Lung (tissue), 12 donors: ENCODE results near the gene MLLT6. TPM values are rescaled to one million over a fixed set of nuclear protein-coding genes. Genes with fewer than 3 reads are reported as not detected.
A peak's percentile ranks its signal among the peaks of the same experiment; 100 is the strongest.

ENCODE experiments used
- ATAC-seq: fragments of 200-7000 bp; cut with Tn5 transposase; one replicate; pipeline ENCODE4 v1.9.1; 2020; ENCODE audit warnings: moderate number of reproducible peaks; ENCODE audit not compliant: insufficient read depth, low FRiP score
- DNase-seq, 3 donors: peaks; one replicate each; pipeline ENCODE4 v3.0.0-alpha.2; 2013 to 2017
- H3K27ac ChIP-seq, 2 donors: one replicate each; pipeline ENCODE4 v1.5.1; 2013; ENCODE audit warnings: mild to moderate bottlenecking in 2 of 2, moderate library complexity in 2 of 2, control low read depth in 1 of 2, inconsistent platforms in 1 of 2, low read depth in 1 of 2, low read length in 1 of 2
- H3K27me3 ChIP-seq, 3 donors: one replicate each; pipeline ENCODE4 v1.5.1; 2013; ENCODE audit warnings: low read length in 2 of 3; ENCODE audit not compliant: control insufficient read depth in 3 of 3, insufficient read depth in 3 of 3
- H3K36me3 ChIP-seq, 4 donors: one replicate each; pipeline ENCODE4 v1.5.1; 2013; ENCODE audit warnings: low read length in 4 of 4, mild to moderate bottlenecking in 1 of 4, moderate library complexity in 1 of 4; ENCODE audit not compliant: control insufficient read depth in 4 of 4, insufficient read depth in 4 of 4
- H3K4me1 ChIP-seq, 5 donors: one replicate each; pipeline ENCODE4 v1.5.1; 2013; ENCODE audit warnings: low read length in 5 of 5, mild to moderate bottlenecking in 2 of 5, moderate library complexity in 1 of 5; ENCODE audit not compliant: control insufficient read depth in 5 of 5, insufficient read depth in 5 of 5
- H3K4me3 ChIP-seq: one replicate; pipeline ENCODE4 v1.5.1; 2013; ENCODE audit warnings: mild to moderate bottlenecking, control low read depth, moderate library complexity
- H3K9ac ChIP-seq, 2 donors: one replicate each; pipeline ENCODE4 v1.5.1; 2013; ENCODE audit warnings: low read length in 2 of 2, control low read depth in 1 of 2; ENCODE audit not compliant: insufficient read depth in 1 of 2
- H3K9me3 ChIP-seq, 4 donors: one replicate each; pipeline ENCODE4 v1.5.1; 2013; ENCODE audit warnings: low read length in 3 of 4, mild to moderate bottlenecking in 1 of 4, moderate library complexity in 1 of 4; ENCODE audit not compliant: control insufficient read depth in 4 of 4, insufficient read depth in 3 of 4
- WGBS, 2 donors: extraction: QIAGEN DNeasy Blood & Tissue Kit; methylation state at CpG; one replicate each; pipeline ENCODE4 v1.1.7; 2013; 5-methylcytosine and 5-hydroxymethylcytosine counted together
- polyA plus RNA-seq, 2 donors: library from polyadenylated mRNA; stranded (reverse); fragments of 200-250 nt; gene quantifications; one replicate each; pipeline ENCODE4 v1.2.1, GENCODE V29; 2013
- total RNA-seq, 2 donors: library from RNA; depleted of rRNA in 1 of 2; stranded (reverse); fragments of >200 nt in 1 of 2; gene quantifications; one replicate each; pipeline ENCODE4 v1.2.1, GENCODE V29; 2014 to 2021
- TF ChIP-seq, protein P1 (sequence below): IDR thresholded peaks from 2 replicates; pipeline ENCODE4 v1.5.1; 2012; ENCODE audit warnings: mild to moderate bottlenecking; ENCODE audit errors: control extremely low read depth, extremely low read depth
- donor health status: control.
- donor health status: control.
- donor health status: Bipolar disorder and iron deficiency.
- donor health status: healthy.
- donor health status: DM: yes; HTN: yes; CAD: no.

The MLLT6 gene
- total and polyA plus RNA-seq, 4 donors = 64.0 to 108 (median 70.3) TPM

DNA sequence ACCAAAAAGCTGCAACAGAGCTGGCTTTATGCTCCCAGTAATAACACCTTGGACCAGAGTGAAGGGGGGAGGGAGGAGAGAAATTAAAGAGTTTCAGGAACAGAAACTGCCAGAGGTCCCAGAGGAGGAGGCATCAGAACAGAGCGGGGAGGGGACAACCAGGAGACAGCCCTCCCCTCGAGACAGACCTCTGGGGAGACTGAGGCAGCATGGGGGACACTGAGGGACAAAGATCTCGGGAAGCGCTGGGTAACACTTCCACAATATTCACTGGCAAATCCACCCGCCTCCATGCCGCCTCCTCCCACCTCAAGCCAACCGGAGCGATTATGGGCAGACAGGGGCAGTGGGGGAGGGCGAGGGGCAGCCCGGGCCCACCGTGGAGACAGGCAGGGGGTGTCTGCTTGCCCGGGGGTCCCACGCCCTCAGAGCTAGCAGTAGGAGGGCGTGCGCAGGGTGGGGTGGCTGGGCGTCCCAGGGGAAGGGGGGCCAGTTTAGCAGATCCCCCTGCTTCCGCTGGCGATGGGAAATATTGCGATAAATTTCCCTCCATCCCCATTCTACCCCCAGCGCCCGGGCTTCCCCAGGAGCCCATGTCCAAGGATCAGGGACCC is 41.9 kb downstream of the MLLT6 start:
- ATAC-seq = no peak
- peaks cover 5 to 76% (median 25%) of the 10 kb centered on the region in 5 donors for H3K4me1 ChIP-seq
- peak overlapping the region in 1 of 2 donors; percentile 15 for H3K27ac ChIP-seq
- H3K9me3 ChIP-seq = no peaks in the 10 kb centered on the region
- H3K27me3 ChIP-seq = peaks cover 0 to 16% (median 10%) of the 10 kb centered on the region in 3 donors
- peak overlapping the region; percentile 67 to 68 for H3K9ac ChIP-seq
- H3K36me3 ChIP-seq = no peaks in the 10 kb centered on the region
- TF ChIP-seq, protein P1, sequence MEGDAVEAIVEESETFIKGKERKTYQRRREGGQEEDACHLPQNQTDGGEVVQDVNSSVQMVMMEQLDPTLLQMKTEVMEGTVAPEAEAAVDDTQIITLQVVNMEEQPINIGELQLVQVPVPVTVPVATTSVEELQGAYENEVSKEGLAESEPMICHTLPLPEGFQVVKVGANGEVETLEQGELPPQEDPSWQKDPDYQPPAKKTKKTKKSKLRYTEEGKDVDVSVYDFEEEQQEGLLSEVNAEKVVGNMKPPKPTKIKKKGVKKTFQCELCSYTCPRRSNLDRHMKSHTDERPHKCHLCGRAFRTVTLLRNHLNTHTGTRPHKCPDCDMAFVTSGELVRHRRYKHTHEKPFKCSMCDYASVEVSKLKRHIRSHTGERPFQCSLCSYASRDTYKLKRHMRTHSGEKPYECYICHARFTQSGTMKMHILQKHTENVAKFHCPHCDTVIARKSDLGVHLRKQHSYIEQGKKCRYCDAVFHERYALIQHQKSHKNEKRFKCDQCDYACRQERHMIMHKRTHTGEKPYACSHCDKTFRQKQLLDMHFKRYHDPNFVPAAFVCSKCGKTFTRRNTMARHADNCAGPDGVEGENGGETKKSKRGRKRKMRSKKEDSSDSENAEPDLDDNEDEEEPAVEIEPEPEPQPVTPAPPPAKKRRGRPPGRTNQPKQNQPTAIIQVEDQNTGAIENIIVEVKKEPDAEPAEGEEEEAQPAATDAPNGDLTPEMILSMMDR = no peak
- no peak for DNase-seq
- H3K4me3 ChIP-seq = peak overlapping the region; percentile 41
- WGBS, 2 donors = 8 to 12% methylated on average over 21 of the region's 21 CpGs

DNA sequence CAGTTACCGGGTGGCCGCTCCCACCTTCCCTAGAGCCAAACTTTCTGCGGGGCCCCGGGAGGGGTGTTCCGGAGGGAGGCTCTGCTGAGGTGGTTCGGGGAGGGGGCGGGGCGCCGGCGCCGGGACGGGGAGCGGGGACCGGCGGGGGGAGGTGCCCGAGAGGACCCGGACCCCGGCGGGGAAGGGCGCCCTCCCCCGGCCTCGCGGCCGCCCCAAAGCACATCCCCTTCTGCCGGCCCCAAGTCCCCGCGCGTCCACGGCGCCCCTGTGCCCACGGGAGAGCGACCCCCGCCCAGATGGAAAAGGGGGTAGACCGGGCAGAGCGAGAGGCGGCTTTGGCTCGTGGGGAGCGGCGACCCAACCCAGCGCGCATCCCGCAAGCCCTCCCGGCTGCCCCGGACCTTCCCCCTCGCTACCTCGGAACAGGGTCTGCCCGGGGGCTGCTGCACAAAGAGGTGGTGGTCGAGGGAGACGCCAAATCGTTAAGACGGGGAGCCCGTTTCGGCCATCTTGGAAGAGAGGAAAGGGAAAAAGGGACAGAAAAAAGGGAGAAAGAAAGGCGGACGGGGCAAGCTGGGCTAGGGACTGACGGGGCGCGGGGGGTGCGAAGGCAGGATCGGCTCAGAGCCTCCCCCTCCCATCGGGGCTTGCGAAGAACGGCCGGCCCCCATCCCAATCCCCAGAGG is 42.5 kb downstream of the MLLT6 start:
- Histone ChIP-seq H3K27ac (peak overlapping the region; percentile 76 to 86), H3K27me3 (peaks cover 0 to 16% (median 10%) of the 10 kb centered on the region in 3 donors), H3K36me3 (no peaks in the 10 kb centered on the region), H3K4me1 (peaks cover 0 to 69% (median 20%) of the 10 kb centered on the region in 5 donors), H3K9me3 (no peaks in the 10 kb centered on the region), H3K9ac (peak overlapping the region; percentile 65 to 73), H3K4me3 (peak overlapping the region; percentile 87)
- ATAC-seq = no peak
- peak; percentile 61 to 73 (median 66) for DNase-seq
- 0 to 1% methylated on average over 31 to 64 of the region's 64 CpGs for WGBS, 2 donors
- TF ChIP-seq, protein P1 = no peak

DNA sequence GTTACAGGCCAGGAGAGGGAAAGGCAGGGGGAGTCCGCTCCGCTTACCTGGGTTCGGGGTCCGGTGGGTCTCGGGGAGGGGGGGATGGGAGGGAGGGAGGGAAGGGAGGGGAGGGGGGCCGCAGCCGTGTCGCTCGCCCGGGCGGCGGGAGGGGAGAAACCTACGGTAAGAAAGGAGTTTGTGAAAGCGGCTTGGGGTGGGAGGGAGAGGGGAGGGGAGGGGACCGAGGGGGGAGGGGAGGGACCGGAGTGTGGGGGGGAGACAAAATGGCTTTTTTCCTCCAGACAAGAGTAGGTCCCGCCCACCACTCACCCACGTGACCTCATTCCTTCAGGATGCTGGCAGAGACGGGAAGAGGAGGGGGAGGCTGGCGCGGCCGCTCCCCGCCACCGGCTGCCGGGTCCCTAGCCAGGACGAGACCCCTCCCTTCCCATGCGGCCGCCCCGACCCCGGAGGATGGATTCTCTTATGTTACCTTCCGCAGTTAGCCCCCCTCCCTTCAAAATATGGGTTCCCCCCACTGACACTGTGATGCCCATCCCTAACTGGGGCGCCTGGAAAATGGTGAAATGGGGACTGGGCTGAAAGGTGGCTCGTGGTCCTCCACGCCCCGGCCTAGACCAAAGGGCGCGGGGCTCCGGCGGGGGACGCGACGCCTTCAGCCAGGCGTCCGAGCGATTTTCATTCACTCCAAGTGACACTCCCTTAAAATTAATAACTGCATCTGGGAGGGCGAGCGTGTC is 43.2 kb downstream of the MLLT6 start, which contains the start of gene PCGF2:
PCGF2 (minus strand) TSS at position 188 of the 743 bp plus-strand sequence. CDS start 7,934 bp downstream, outside the sequence.
- TF ChIP-seq, protein P1 = no peak
- Histone ChIP-seq H3K27me3 (peaks cover 0 to 16% (median 10%) of the 10 kb centered on the region in 3 donors), H3K9ac (peak within 1 kb of the TSS; percentile 65 to 73), H3K27ac (peak within 1 kb of the TSS; percentile 92 to 94), H3K9me3 (no peaks in the 10 kb centered on the region), H3K4me1 (peaks cover 0 to 65% (median 14%) of the 10 kb centered on the region in 5 donors), H3K36me3 (no peaks in the 10 kb centered on the region), H3K4me3 (peak within 1 kb of the TSS; percentile 87)
- peak; percentile 95 to 98 (median 96) for DNase-seq
- 0 to 2% methylated on average over 33 to 46 of the region's 47 CpGs for WGBS, 2 donors
- ATAC-seq = peak; percentile 29
